GM18507 (cell line): ENCODE results near the gene IPO5.
"Not testable (repeated sequence)": the region's sequence is repeated elsewhere in the genome, so short reads cannot be mapped to it uniquely, and the experiment has no call there.

Source experiments
- DNase-seq: peaks from one replicate; pipeline ENCODE4 v3.0.0; 2011; ENCODE audit warnings: low read depth; ENCODE audit not compliant: insufficient read length; ENCODE audit errors: extremely low spot score
- FAIRE-seq: peaks from 2 replicates; lab custom pipeline; 2011; peaks lifted over from hg19 to GRCh38; lab: Jason Lieb, UNC

IPO5 gene

DNA sequence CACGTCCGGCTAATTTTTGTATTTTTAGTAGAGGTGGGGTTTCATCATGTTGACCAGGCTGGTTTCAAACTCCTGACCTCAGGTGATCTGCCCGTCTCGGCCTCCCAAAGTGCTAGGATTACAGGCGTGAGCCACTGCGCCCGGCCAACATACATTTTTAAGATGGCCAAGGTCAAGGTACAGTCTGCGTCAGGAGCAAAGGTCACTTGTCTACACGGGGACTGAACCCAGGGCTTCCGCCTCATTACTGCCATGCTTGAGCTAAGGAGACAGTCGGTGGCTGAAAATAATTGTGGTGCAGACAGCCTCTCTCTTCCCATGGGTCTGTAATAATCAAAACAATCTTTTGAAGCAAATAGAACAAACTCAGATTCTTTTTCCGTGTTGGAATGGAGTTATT, 94.3 kb downstream of the IPO5 start:
- DNase-seq, FAIRE-seq: not testable (repeated sequence)

DNA sequence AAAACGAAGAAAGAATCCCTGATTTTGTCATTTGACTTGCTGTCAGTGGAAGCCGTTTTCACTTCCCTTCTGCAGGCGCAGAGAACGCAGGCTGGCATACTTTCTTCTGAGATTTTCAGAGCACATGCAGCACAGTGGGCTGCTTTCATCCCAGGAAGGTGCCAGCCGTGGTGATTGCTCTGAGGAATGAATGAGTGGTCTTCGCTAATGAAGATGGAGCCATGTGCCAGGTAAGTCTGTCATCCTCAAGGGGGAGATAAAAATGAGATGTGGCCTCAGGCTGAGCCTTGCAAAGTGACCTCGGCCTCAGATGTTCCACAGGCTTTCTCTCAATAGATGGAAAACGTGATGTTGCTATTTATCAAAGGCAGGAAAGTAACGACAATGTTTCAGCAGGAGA, 94.8 kb downstream of the IPO5 start:
- FAIRE-seq = no peak
- no peak for DNase-seq

DNA sequence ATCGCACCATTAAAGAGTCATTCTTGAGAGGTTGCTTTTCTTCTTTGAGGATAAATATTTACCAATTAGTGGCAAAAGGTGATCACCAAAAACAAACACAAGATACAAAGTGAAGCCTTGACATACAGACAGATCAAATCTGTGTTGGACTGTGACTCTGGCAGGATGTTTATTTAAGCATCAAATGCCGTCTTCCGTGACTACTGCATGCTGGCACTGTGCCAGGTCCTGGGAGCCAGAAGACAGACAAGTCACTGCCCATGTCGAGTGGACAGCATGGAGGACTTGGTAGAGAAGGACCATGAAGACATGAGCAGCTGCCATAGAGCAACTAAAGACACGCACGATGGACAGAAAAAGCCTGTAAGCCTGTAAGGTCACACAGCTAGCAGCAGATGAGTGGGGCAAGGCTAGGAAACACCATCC, 96.6 kb downstream of the IPO5 start:
- FAIRE-seq (no peak), DNase-seq (no peak)

DNA sequence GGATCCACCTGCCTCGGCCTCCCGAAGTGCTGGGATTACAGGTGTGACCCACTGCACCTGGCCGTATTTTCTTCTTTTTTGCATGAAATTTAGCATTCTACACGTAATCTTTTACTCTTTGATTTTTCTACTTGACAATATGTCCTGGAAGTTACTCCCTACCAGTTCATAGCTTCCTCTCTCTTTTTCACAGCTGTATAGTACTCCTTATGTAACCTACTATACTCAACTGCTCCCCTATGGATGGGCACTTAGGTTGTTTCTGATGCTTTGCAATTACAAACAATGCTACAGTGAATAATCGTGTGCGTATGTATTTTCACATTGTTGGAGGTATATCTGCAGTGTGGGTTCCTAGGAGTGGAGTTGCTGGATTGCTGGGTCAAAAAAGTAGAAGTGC, 98.9 kb downstream of the IPO5 start:
- DNase-seq (no peak), FAIRE-seq (no peak)

DNA sequence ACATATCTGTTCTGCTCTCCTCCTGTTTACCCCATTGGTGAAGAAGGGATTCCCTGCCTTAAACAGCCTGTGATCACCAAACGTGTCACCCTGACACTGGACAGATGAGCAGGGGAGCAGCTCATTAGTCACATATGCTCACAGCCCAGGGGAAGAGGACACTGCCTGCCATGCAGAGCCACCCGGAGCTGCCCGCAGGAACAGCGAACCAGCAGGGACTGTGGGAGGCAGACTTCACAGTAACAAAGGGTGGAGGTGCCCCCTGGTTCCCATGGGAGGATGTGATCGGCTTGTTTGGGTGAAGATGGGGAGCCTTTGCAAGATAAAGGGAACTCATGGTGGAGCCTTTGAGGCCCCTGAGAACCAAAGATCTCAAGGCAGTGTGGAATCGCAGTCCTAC, 100.8 kb downstream of the IPO5 start:
- FAIRE-seq = no peak
- no peak for DNase-seq

DNA sequence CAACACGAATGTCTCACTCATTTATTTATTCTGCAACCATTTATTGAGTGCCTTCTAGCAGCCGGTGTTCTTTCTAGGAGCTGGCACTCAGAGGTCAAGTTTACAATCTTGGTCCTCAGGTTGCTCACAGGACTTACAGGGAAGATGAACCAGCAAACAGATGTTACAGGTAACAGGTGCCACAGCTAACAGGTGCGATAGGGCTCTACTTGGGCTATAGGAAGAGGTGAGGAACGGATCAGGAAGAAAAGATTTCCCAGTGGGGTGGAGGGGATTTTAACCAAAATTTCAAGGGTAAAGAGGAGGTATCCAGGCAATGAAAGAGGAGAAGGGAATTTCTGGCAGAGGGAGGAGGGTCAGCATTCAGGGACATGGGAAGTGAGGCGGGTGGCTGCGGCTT, 102.1 kb downstream of the IPO5 start:
- no peak for FAIRE-seq
- no peak for DNase-seq

DNA sequence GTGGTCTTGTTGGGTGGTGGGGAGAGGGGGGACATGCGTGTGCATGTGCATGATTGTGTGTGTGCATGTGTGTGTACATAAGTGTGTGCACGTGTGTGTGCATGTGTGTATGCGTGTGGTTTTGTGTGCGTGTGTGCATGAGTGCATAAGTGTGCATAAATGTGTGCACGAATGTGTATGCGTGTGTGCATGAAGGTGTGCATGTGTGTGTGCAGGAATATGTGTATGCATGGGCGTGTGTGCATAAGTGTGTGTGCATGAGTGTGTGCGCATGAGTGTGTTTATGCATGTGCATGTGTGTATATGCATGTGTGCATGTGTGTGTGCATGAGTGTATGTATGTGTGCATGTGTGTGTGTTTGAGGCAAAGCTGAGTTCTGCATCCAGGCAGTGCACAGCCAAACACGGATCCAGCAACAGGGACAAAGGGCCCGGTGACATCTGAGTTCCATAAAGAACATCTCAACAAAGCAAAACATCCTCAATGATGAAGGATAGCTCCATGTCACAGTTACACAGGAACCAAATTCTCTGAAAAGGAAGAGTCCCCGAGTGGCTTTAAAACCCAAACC, 103.5 kb downstream of the IPO5 start:
- FAIRE-seq (no peak), DNase-seq (no peak)

DNA sequence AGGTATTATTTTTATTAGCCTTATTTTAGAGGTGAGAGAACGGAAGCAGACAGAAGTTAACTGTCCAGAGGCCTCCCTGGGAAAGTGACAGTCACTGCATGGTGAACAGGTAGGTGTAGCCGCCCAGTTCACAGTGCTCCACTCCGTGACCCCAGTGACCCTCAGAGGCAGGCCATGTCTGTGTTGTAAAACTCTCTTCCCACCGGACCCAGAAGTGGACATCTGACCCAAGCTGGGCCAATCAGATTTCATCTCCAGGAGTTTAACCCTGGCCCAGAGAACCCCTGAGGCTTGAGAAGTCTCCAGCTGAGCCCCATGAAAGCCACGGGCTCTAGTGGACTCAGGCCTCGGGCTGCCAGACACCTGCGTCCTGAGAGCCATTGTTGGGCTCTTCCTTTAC, 105.8 kb downstream of the IPO5 start:
- DNase-seq = no peak
- no peak for FAIRE-seq

DNA sequence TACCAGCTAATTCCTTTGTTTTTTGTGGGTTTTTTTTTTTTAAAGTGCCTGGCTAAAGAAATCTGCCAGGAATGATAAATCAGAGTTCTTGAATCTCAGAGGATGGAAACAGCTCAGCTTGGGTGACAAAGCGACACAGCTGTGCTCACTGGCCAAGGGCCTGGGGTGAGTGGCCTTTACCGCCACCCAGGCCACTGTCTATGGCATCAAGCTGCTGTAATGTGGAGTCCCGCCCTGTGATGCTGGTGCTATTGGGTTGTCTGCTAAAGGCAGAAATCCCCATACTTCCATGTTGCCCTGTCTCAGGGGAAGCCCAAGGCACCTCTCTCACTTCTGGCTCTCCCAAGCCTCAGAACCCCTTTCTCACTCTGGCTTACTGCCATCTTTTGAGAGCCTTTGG, 106.8 kb downstream of the IPO5 start:
- DNase-seq = no peak
- no peak for FAIRE-seq

DNA sequence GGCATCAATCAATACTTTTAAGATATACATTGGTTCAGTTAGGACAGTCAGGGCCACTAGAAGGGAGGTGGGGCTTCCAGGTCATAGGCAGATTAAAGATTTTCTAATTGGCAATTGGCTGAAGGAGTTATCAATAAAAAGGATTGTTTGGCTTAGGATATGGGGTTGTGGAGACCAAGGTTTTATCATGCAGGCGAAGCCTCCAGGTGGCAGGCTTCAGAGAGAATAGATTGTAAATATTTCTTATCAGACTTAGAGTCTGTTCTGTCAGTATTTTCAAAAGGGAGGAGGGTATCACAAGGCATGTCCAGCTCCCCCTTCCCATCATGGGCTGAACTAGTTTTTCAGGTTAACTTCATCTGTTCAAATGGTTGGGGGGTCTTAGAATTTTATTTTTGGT, 112.0 kb downstream of the IPO5 start:
- no peak for DNase-seq
- no peak for FAIRE-seq

DNA sequence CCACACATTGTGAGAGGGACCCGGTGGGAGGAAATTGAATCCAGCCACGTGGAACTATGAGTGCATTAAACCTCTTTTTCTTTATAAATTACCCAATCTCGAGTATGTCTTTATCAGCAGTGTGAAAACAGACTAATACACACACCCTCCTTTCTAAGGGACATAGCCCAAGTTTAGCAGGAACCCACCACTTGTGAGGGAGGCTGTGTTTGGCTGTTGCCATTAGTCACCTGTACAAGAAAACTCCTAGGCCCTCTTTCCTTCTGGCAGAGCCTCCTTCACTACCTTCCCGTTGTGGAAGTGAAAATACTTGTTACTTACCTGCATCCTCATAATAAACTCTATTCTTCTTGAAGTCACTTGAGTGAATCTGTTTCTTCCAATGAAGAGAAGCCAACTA, 113.2 kb downstream of the IPO5 start:
- FAIRE-seq (no peak), DNase-seq (no peak)

DNA sequence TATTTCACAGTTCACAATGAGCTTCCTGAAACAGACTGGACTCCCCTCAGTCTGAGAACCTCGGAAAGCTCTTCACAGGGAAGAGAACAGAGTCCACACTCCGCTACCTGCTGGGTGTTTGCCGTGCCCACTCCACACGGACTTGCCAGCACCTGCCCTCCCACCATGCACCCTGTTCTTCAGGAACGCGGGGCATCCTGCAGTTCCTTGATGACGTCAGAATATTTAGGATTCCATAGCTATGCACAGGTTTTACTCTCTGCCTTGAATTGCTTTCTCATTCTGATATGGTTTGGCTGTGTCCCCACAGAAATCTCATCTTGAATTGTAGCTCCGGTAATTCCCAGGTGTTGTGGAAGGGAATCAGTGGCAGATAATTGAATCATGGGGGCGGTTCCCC, 115.0 kb downstream of the IPO5 start:
- DNase-seq (no peak), FAIRE-seq (no peak)

DNA sequence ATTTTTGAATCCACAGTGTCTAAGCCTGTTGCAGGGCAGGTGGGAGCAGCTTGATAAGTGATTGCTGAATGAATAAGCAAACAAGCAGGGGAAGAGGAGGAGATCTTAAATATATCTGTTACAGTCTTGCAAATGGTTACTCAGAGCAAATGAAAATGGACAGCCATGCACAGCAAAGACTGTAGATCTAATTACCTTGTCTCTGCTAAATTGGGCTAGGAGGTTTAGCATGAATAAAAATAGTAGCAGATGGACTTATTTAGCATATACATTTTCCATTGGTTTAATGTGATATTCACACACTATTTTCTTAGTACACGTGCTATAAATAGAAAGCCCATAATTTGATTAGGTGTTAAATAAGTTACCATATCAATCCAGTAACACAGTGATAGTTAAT, 116.5 kb downstream of the IPO5 start:
- no peak for DNase-seq
- FAIRE-seq = no peak

DNA sequence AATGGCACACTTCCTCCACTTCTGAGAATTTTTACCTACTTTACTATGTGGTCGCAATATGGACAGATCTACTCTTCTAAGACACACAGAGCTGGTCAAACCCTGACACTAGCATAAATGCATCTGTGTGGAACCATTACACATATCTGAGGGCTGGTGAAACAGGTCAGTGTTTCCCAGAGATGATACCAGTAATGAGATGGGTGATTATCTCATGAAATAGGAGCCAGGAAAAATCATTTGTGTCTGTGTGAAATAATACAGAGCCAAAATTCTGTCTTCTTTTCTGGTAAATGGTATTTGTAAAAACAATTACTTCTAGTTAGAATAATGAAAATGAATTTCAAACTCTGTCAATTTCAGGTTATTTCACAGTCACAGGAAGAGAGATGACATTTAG, 117.8 kb downstream of the IPO5 start:
- FAIRE-seq (no peak), DNase-seq (no peak)

DNA sequence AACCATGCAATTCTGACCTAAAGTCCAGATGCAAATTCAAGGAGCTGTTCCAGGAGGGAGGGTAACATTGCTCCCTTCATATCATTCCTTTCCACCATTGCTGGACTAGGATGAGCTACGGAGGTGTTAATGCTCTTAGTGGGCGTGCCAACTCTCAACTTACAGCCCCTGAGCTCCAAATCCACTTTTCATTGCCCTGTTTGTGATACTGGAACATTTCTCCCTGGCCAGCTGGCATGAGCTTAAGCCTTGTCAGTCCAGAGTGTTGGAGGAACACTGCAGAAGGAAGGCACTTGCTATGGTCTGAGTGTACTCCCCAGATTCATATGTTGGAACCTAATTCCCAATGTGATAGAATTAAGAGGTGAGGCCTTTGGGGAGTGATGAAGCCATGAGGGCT, 119.0 kb downstream of the IPO5 start:
- no peak for DNase-seq
- FAIRE-seq = no peak
